BJ (cell line): Measurements from ENCODE around the gene NAPG. TPM values are rescaled to one million over a fixed set of nuclear protein-coding genes. Genes with fewer than 3 reads are reported as not detected.

ENCODE experiments used
- CTCF ChIA-PET: fragments of 350-600 bp; formaldehyde crosslinking; extraction: SDS; loops from one replicate; lab custom pipeline; 2021; ENCODE audit warnings: antibody characterized with exemption, inconsistent platforms; lab: Yijun Ruan, JAX
- POLR2A ChIA-PET: fragments of 300-600 bp; sonication (Branson Sonifier 250); formaldehyde crosslinking; extraction: SDS; loops from one replicate; lab custom pipeline; 2021; ENCODE audit warnings: antibody characterized with exemption; lab: Charles Lee
- DNase-seq: peaks from one replicate; pipeline ENCODE4 v3.0.0-alpha.2; 2011; ENCODE audit warnings: low read depth
- H3K27me3 ChIP-seq: 2 replicates; pipeline ENCODE4 v1.6.0; 2011; ENCODE audit warnings: low read length; ENCODE audit not compliant: control insufficient read depth, insufficient read depth
- H3K36me3 ChIP-seq: 2 replicates; pipeline ENCODE4 v1.5.1; 2011; ENCODE audit warnings: low read length; ENCODE audit not compliant: control insufficient read depth, insufficient read depth
- H3K4me3 ChIP-seq: 2 replicates; pipeline ENCODE4 v1.5.1; 2011; ENCODE audit warnings: low read depth, mild to moderate bottlenecking, control low read depth, low read length
- polyA minus RNA-seq: library from RNA; depleted of rRNA, polyadenylated mRNA; stranded (reverse); fragments of >200 nt; gene quantifications from 2 replicates; pipeline ENCODE4 v1.2.3, GENCODE V29; 2011; rRNA and poly(A)+ RNA removed
- polyA plus RNA-seq: library from polyadenylated mRNA; depleted of rRNA; stranded (reverse); fragments of >200 nt; gene quantifications from 2 replicates; pipeline ENCODE4 v1.2.3, GENCODE V29; 2011; rRNA removed
- TF ChIP-seq, protein P1 (sequence below): IDR thresholded peaks from 2 replicates; pipeline ENCODE4 v1.5.1; 2011; ENCODE audit warnings: low read depth, mild to moderate bottlenecking, control low read depth, inconsistent platforms, low read length, moderate library complexity; ENCODE audit not compliant: insufficient read depth

Gene NAPG
- polyA plus RNA-seq (15.4 and 23.0 TPM in 2 replicates), polyA minus RNA-seq (11.2 and 12.6 TPM in 2 replicates)

DNA sequence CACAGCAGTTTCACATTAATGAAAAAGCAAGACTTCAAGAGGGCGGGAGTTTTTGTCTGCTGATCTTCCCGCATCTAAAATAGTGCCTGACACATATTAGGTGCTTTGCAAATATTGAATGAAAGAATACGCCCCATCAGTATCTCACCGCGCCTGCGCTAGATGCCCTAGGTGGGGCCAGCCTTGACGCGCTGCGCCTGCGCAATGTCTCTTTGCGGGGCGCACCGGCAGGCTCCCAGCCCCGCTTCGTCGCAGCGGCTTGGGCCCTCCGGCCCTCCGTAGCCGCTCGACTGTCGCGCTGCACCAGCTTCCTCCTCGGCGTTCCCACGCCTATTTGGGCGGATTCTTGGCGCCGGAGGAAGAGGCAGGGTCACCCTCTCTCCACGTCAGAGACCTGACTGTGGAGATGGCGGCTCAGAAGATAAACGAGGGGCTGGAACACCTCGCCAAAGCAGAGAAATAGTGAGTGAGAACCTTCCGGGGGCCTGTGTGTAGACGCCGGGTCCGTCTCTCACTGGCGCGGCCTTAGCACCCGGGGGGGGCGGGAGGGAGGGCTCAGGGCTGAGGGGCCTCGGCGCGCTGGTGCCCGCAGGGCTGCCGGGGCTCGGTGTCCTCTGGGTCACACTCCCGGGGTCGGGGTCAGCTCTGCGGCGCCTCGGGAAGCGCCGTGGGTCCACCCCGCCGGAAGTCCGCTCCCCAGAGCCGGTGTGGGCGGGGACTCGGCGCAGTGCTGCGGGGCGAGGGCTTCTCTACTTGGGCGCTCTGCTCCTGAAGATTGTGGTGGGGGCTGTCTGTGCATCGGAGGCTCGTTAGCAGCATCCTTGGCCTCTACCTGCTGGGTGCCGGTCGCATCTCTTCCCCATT, at the start of gene NAPG:
Gene NAPG, plus strand, starts transcription at position 331 of the 864 bp plus-strand sequence. Its CDS starts 76 bp downstream, at position 407.
- H3K27me3 ChIP-seq: no peaks in the 10 kb centered on the region
- POLR2A ChIA-PET: interaction anchor here (0.7 kb wide), 1 partner anchor 29 kb away, joined by 3 read pairs; no protein-coding TSS in a partner anchor
- CTCF ChIA-PET: interaction anchor here (0.6 kb wide), 1 partner anchor 1183 kb away, joined by 4 read pairs; no protein-coding TSS in a partner anchor
- H3K4me3 ChIP-seq: peak within 1 kb of the TSS; percentile 92
- H3K36me3 ChIP-seq: no peaks in the 10 kb centered on the region
- TF ChIP-seq, protein P1, sequence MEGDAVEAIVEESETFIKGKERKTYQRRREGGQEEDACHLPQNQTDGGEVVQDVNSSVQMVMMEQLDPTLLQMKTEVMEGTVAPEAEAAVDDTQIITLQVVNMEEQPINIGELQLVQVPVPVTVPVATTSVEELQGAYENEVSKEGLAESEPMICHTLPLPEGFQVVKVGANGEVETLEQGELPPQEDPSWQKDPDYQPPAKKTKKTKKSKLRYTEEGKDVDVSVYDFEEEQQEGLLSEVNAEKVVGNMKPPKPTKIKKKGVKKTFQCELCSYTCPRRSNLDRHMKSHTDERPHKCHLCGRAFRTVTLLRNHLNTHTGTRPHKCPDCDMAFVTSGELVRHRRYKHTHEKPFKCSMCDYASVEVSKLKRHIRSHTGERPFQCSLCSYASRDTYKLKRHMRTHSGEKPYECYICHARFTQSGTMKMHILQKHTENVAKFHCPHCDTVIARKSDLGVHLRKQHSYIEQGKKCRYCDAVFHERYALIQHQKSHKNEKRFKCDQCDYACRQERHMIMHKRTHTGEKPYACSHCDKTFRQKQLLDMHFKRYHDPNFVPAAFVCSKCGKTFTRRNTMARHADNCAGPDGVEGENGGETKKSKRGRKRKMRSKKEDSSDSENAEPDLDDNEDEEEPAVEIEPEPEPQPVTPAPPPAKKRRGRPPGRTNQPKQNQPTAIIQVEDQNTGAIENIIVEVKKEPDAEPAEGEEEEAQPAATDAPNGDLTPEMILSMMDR: no peak
- peak; percentile 66 for DNase-seq

- TF ChIP-seq, protein P1: no peak
- H3K27me3 ChIP-seq: peaks cover 7% of the 10 kb centered on the region
- DNase-seq: peak; percentile 81
- POLR2A ChIA-PET: interaction anchor here (0.6 kb wide), 1 partner anchor 351 kb away, joined by 3 read pairs; no protein-coding TSS in a partner anchor
- H3K36me3 ChIP-seq: no peaks in the 10 kb centered on the region; the same call in 1 of the 2 replicates
- H3K4me3 ChIP-seq: no peak overlapping the region
- CTCF ChIA-PET: interaction anchor here (1.5 kb wide), 1 partner anchor 10 kb away, joined by 3 read pairs; no protein-coding TSS in a partner anchor
Measured at GRCh38 chr18:10476338-10476791, 49.5 kb upstream of the NAPG start.

GRCh38 chr18:10477121-10477862, 48.5 kb upstream of the NAPG start:
- Histone ChIP-seq H3K4me3 (no peak overlapping the region), H3K27me3 (peaks cover 7% of the 10 kb centered on the region), H3K36me3 (no peaks in the 10 kb centered on the region; the same call in none of the 2 replicates)
- POLR2A ChIA-PET: no interaction called here
- no peak for DNase-seq
- TF ChIP-seq, protein P1: no peak
- CTCF ChIA-PET: interaction anchor here (1.4 to 1.5 kb wide), 2 partner anchors 9 to 11 kb away, joined by 3 to 6 read pairs; no protein-coding TSS in a partner anchor

DNA sequence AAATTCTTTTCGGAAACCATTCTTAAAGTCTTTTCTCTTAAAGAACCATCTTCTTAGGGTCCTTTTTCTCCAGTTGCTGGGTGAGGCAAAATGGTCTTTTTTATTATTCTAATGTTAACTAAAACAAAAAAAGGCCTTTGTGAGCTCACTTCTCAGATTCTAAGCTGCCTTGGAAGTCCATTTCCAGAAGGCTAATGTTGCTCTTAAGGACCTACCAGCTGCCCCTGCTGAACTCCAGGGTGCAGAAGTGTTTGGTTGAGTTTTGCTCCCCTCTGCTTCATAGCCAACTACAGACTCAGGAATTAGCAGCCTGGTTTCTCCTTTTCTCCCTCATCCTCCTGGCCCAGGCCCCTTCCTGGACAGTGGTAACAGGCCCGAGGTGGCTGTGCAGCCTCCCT, 48.0 kb upstream of the NAPG start:
- TF ChIP-seq, protein P1: no peak
- POLR2A ChIA-PET: no interaction called here
- Histone ChIP-seq H3K36me3 (no peaks in the 10 kb centered on the region; the same call in none of the 2 replicates), H3K27me3 (peaks cover 7% of the 10 kb centered on the region), H3K4me3 (no peak overlapping the region)
- DNase-seq: no peak
- CTCF ChIA-PET: interaction anchor here (1.4 kb wide), 1 partner anchor 11 kb away, joined by 6 read pairs; no protein-coding TSS in a partner anchor
